Skeletal muscle cell (primary cell): ENCODE measurements around the gene NUF2.
"Not testable (repeated sequence)": the region's sequence is repeated elsewhere in the genome, so short reads cannot be mapped to it uniquely, and the experiment has no call there.

Experiments
- DNase-seq: peaks from one replicate; pipeline ENCODE4 v3.0.0-alpha.2; 2010; ENCODE audit warnings: low read depth
- H3K4me3 ChIP-seq: 2 replicates; pipeline ENCODE4 v1.5.1; 2011; ENCODE audit warnings: low read depth, mild to moderate bottlenecking, control low read depth, low read length, moderate library complexity

NUF2 gene

GRCh38 chr1:163323339-163323738 lies 1.6 kb downstream of the NUF2 start:
- not testable (repeated sequence) for DNase-seq, H3K4me3 ChIP-seq

- DNase-seq: no peak
- no peak overlapping the region for H3K4me3 ChIP-seq
Measured at GRCh38 chr1:163331116-163331515, 9.4 kb downstream of the NUF2 start.

DNA sequence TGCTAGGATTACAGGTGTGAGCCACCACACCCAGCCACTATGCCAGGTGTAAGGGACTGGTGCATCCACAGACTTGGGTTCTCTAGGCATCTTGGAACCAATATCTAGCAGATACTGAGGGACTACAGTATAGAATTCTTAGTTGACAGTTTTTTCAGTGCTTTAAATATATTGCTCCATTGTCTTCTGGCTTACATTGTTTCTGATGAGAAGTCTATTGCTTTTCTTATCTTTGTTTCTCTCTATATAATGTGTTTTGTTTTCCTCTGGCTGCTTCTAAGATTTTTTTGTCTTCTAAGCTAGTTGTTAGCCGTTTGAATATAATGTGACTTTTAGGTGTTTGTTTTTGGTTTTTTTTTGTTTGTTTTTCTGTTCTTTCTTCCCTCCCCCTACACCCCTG lies 13.5 kb downstream of the NUF2 start:
- H3K4me3 ChIP-seq: no peak overlapping the region
- no peak for DNase-seq

- no peak for DNase-seq
- H3K4me3 ChIP-seq: no peak overlapping the region
Measured at GRCh38 chr1:163337631-163338030, 15.9 kb downstream of the NUF2 start.

DNA sequence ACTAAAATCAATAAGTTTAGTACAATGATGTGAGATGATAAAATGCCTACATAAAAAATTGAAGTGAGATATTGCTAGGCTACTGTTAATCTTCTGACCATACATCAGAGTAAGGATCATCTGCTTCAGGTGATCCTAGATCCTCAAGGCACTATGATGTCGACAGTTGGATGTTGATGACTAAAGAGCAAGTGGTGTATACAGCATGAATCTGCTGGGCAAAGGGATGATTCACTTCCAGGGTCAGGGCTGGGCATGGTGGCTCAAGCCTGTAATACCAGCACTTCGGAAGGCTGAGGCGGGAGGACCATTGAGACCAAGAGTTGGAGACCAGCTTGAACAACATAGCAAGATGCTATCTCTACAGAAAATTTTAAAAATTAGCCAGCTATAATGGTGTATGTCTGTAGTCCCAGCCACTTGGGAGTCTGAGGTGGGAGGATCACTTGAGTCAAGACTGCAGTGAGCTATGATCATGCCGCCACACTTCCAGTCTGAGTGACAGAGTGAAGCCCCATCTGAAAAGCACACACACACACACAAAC lies 24.6 kb downstream of the NUF2 start:
- no peak for DNase-seq
- no peak overlapping the region for H3K4me3 ChIP-seq

DNA sequence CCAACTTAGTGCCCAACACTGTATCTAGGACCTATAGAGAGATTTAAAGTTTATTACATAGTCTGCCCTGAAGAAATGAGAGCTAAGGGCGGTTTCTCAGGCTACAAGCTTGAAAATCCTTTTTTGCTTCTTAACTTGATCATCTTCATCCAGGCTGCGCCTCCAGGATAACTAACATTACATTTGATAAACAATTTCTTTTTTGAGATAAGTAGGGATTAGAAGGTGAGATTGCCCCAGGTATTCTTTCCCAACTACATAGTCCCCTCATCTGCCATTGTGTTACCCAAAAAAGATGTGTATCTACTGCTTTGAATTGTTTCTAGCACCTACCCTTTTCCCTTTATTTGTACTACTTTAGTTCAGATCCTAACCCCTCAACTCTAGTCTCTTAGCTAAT lies 25.4 kb downstream of the NUF2 start:
- no peak overlapping the region for H3K4me3 ChIP-seq
- DNase-seq: no peak

DNA sequence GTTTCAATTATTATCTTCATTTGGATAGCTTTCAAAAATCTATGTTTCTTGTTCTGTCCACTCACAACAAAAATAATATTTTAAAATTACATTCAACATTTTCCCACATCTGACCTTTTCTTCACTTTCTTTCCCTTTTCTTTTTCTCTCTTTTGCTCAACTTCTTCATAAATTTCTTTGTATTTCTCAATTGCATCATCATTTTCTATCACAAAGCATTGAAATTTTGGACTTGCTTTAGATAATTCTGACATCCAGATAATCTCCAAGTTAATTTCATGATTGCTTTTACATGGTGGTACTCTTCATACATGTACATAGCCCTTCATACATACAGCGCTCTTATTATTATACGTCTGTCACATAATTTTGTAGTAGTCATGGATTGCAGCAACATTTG lies 30.2 kb downstream of the NUF2 start:
- no peak for DNase-seq
- no peak overlapping the region for H3K4me3 ChIP-seq

- DNase-seq: no peak
- H3K4me3 ChIP-seq: no peak overlapping the region
Measured at GRCh38 chr1:163357378-163357777, 35.6 kb downstream of the NUF2 start.

DNA sequence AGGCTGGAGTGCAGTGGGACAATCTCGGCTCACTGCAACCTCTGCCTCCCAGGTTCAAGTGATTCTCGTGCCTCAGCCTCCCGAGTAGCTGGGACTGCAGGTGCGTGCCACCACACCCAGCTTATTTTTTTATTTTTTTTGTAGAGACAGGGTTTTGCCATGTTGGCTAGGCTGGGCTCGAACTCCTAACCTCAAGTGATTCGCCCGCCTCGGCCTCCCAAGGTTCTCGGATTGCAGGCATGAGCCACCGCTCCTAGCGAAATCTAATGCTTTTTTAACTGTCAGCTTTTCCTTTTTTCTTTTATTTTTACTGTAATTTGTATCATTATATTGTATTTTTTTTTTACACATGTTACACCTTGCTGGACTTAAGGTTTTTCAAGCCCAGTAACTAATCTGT lies 36.4 kb downstream of the NUF2 start:
- not testable (repeated sequence) for H3K4me3 ChIP-seq, DNase-seq

DNA sequence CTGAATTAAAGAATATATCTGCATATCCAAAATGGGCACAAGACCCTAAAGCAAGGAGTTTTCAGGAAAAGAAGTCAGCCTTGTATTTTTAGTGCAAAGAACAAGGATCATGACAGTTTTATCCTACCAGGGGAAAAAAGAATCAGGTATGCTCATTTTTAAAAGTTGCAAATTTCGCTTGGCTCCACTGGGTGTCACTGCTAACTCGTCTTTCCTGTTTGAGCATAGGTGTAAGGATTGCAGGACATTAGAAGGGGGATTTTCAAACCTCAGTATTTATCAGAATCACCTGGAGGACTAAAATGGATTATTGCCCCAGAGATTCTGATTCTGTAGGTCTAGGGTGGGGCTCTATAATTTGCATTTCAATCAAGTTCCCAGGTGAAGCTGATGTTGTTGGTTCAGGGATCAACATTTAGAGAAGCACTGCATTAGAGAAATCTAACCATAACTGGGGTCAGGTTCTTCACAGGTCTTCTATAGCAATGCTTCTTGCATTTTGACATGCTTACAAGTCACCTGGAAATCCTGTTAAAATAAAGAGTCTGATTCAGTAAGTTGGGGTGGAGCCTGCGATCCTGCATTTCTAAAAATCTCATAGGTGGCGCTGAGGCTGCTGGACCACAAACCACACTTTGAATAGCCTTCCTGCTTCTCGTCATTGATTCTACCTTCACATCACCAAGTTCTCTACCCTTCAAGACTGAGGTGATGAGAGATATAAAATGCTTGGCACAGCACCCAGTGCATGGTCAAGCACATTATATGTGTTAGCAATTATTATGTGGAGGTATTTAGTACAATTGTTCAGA lies 39.6 kb downstream of the NUF2 start:
- no peak overlapping the region for H3K4me3 ChIP-seq
- no peak for DNase-seq

DNA sequence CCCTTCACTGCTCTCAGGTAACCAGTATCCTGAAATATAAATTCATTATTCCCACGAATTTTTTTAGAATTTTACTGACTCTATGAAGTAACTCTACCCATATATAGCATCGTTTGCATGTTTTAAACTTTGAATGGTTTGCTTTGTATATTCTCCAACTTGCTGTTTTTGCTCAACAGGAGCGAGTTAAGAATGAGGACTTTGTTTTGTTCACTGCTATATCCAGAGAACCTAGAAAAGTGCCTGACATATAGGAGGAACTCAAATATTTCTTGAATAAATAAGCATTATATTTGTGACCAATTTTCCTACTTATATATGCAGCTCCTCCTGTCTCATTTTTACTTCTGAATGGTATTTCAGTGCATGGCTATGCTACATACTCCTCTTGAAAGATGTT lies 43.4 kb downstream of the NUF2 start:
- no peak for DNase-seq
- H3K4me3 ChIP-seq: no peak overlapping the region

DNA sequence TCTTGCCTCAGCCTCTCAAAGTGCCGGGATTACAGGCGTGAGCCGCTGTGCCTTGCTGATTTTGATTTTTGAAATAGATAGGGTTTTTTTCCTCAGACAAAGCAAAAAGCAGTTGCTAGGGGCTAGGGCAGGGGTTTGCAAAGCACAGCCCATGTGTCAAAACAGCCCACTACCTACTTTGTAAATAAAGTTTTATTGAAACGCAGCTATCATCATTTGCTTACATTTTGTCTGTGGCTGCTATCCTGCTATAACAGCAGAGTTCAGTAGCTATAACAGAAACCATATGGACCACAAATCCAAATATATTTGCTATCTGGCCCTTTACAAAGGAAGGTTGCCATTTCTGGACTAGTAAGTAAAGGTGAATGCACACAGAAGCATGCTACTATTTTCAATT lies 44.8 kb downstream of the NUF2 start:
- DNase-seq: no peak
- H3K4me3 ChIP-seq: no peak overlapping the region

- no peak for DNase-seq
- no peak overlapping the region for H3K4me3 ChIP-seq
Measured at GRCh38 chr1:163367721-163368120, 46.0 kb downstream of the NUF2 start.

- no peak for DNase-seq
- no peak overlapping the region for H3K4me3 ChIP-seq
Measured at GRCh38 chr1:163372576-163372975, 50.8 kb downstream of the NUF2 start.

DNA sequence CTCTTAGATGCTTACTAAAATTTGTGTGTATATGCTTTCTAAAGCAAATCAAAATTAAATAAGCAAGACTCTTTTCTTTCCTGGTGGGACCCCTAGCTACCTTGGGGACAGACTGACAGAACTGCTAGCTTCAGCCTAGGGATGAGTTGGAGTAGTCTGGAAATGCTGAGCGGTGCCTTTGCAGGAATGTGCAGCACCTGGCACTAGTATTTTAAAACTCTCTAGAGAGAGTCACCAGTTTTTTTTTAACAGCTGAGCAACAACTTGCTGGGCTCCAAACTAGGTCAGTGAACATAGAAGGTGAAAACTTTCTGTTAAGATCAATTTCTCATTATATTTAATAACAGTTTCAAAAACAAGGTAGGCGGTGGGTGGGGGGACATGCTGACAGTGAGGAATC lies 56.8 kb downstream of the NUF2 start:
- H3K4me3 ChIP-seq: no peak overlapping the region
- no peak for DNase-seq

DNA sequence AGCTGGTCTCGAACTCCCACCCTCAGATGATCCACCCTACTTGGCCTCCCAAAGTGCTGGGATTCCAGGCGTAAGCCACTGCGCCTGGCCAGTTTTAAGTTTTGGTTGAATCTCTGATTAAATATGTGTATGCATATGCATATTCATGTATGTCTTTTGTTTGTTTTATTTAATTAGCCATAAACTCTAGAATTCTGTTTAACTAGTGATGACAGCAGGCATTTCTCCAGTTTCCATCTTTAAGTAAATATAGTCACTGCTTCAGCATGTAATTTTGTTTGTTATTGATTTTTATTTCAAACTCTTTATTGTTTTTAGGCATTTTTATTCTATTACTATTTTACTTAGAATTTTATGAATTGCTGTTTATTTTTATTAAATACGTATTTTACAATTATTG lies 58.0 kb downstream of the NUF2 start:
- no peak for DNase-seq
- H3K4me3 ChIP-seq: no peak overlapping the region

- H3K4me3 ChIP-seq: no peak overlapping the region
- no peak for DNase-seq
Measured at GRCh38 chr1:163381487-163382184, 59.9 kb downstream of the NUF2 start.

DNA sequence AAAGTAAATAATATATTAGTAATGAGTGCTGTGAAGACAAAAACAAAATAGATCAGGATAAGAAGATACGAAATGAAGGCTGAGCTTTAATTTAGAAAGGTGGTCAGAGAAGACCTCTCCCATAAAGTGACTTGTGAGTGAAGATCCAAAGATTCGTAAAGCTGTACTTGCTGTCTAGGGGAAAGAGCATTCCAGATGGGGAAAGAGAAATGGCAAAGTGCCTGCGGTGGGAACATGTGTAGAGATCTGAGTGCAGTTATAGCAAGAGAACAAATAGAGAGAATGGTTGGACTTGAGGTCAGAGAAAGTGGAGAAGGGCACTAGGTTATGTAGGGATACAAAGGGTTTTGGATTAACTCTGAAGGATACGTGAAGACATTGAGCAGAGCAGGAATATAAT lies 60.6 kb downstream of the NUF2 start:
- DNase-seq: no peak
- no peak overlapping the region for H3K4me3 ChIP-seq

DNA sequence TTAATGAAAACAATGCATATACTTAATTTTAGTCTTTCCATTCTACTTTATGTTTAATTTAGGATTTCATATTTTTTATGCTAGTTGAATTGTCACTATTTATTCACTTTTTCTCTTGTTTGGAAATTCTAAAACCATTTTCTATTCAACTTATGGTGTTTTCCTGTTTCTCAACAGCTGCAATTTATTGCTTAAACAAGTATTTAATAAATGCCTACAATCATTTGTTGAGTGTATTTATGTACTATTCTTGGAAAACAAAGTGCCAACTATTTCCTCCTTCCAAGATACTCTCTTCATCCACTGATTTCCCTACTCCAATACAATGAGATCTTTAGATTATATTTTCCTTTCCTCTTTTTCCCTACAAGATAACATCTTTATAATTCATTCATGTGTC lies 65.4 kb downstream of the NUF2 start:
- H3K4me3 ChIP-seq: no peak overlapping the region

DNA sequence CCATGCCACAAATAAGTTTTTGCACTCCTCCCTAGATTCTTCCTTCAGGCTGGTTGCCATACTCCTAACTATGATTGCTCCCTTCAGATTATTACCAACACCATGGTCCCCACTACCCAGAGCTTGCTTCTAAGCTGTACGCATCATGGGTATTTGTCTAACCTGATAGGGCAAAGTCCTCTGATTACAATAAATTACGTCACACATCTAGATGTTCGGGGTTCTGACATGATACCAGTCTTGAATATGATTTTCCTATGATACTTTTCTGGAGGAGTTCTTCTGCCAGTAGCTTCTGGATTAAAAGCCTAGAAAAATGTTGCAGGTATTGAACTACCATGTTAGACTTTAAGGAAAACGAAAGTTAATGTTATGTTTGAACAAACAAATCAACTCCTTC lies 67.2 kb downstream of the NUF2 start:
- no peak for DNase-seq
- no peak overlapping the region for H3K4me3 ChIP-seq

More for the DNA sequence above, 65.4 kb downstream of the NUF2 start:
- no peak for DNase-seq

- DNase-seq: no peak
- H3K4me3 ChIP-seq: no peak overlapping the region
Measured at GRCh38 chr1:163395790-163396189, 74.0 kb downstream of the NUF2 start.
